ENCODE measurements around the gene DLGAP1.
"Not testable (repeated sequence)": the region's sequence is repeated elsewhere in the genome, so short reads cannot be mapped to it uniquely, and the experiment has no call there.

The DLGAP1 gene

DNA sequence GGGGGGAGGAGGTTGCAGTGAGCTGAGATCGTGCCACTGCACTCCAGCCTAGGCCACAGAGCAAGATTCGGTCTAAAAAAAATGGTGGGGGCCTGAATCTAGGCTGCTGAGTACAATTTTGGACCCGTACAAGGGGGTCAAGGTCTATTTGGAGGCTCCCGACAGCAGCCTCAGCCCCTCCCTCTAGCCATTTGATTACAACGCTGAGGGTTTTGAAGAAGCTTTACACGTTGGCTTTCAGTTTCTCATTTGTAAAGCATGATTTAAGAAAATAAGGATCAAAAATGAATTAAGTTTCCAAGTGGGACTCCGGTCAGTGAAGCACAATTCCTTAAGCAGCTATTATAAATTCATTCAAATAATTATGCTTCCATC is 871.2 kb downstream of the DLGAP1 start:
- no peak for DNase-seq (ENCODE audit: low spot score)
- in situ Hi-C loops (cut with MboI; ENCODE audit: low pct_unique_long_range_greater_than_20kb, low sequenced_read_pairs, unreplicated experiment) = loop anchor here (25.0 kb wide), 1 partner anchor 122 kb away; the partner anchor contains the start of gene TGIF1
- no peak for TF ChIP-seq CTCF (IDR thresholded peaks at IDR 0.05; ENCODE audit: extremely low read depth, insufficient read depth, missing control alignments)

- in situ Hi-C loops (cut with MboI; ENCODE audit: low pct_unique_long_range_greater_than_20kb, low sequenced_read_pairs, unreplicated experiment) = loop anchor here (25.0 kb wide), 1 partner anchor 121 kb away; the partner anchor contains the start of gene TGIF1
- DNase-seq (ENCODE audit: low spot score) = not testable (repeated sequence)
Observed at GRCh38 chr18:3583106-3583872, 871.8 kb downstream of the DLGAP1 start.

DNA sequence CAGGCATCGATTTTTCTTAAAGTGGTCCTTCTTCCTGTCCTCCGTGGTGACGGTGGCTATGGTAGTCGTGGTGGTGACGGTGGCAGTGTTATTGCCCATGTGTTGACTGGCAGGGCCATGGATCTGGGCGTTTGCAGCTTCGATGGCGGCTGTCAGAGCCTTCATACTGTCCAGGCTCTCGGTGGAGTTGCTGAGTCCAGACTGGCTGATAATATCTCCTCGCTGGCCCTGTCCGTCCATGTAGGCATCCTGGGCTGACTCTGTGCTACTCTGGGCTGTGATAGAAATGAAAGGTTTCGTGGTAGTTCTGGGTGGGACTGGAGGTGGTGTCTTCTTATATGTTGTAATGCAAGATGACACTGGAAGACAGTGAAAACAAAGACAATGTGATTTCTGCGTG is 873.2 kb downstream of the DLGAP1 start:
- in situ Hi-C loops (cut with MboI; ENCODE audit: low pct_unique_long_range_greater_than_20kb, low sequenced_read_pairs, unreplicated experiment) = loop anchor here (25.0 kb wide), 1 partner anchor 120 kb away; the partner anchor contains the start of gene TGIF1
- no peak for TF ChIP-seq CTCF (IDR thresholded peaks at IDR 0.05; ENCODE audit: extremely low read depth, insufficient read depth, missing control alignments)
- DNase-seq (ENCODE audit: low spot score) = no peak

GRCh38 chr18:3580523-3581025 is 874.5 kb downstream of the DLGAP1 start:
- DNase-seq (ENCODE audit: low spot score) = not testable (repeated sequence)
- in situ Hi-C loops (cut with MboI; ENCODE audit: low pct_unique_long_range_greater_than_20kb, low sequenced_read_pairs, unreplicated experiment) = loop anchor here (25.0 kb wide), 1 partner anchor 118 kb away; the partner anchor contains the start of gene TGIF1

GRCh38 chr18:3579701-3580100 is 875.4 kb downstream of the DLGAP1 start:
- DNase-seq (ENCODE audit: low spot score) = no peak
- no peak for TF ChIP-seq CTCF (IDR thresholded peaks at IDR 0.05; ENCODE audit: extremely low read depth, insufficient read depth, missing control alignments)
- in situ Hi-C loops (cut with MboI; ENCODE audit: low pct_unique_long_range_greater_than_20kb, low sequenced_read_pairs, unreplicated experiment) = loop anchor here (25.0 kb wide), 1 partner anchor 117 kb away; the partner anchor contains the start of gene TGIF1

GRCh38 chr18:3578621-3579020 is 876.5 kb downstream of the DLGAP1 start:
- no peak for TF ChIP-seq CTCF (IDR thresholded peaks at IDR 0.05; ENCODE audit: extremely low read depth, insufficient read depth, missing control alignments)
- in situ Hi-C loops (cut with MboI; ENCODE audit: low pct_unique_long_range_greater_than_20kb, low sequenced_read_pairs, unreplicated experiment) = loop anchor here (25.0 kb wide), 1 partner anchor 116 kb away; the partner anchor contains the start of gene TGIF1
- no peak for DNase-seq (ENCODE audit: low spot score)

GRCh38 chr18:3577281-3577855 is 877.7 kb downstream of the DLGAP1 start:
- DNase-seq (ENCODE audit: low spot score) = no peak
- no peak for TF ChIP-seq CTCF (IDR thresholded peaks at IDR 0.05; ENCODE audit: extremely low read depth, insufficient read depth, missing control alignments)
- in situ Hi-C loops (cut with MboI; ENCODE audit: low pct_unique_long_range_greater_than_20kb, low sequenced_read_pairs, unreplicated experiment) = loop anchor here (25.0 kb wide), 1 partner anchor 115 kb away; the partner anchor contains the start of gene TGIF1

Measured in GM13977 (cell line).